ENCODE results near the gene TNFRSF25.

DNA sequence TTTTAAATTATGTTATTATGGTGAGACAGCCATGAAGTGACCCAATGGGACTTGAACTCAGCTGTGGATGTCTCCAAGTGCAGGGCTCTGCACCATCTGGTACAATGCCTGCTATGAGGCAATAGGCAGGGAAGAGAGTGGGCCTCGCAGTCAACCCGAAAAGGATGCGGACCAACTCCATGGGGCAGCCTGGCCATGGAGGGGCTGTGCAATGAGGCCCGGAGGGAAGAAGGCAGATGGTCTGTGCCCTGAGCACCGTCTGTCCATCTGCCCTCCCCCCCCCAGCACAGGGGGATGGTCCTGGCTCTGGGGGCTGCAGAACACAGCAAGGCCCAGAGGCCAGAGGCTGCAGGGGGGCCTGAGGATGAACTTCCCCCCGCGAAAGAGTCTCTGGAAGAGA, 24.4 kb downstream of the TNFRSF25 start:
- TF ChIP-seq CTCF (IDR thresholded peaks at IDR 0.05), result no peak
- no peak for TF ChIP-seq POLR2AphosphoS5 (IDR thresholded peaks at IDR 0.05)
- no peak for TF ChIP-seq POLR2A (IDR thresholded peaks at IDR 0.05)
- no peak for TF ChIP-seq EP300 (IDR thresholded peaks at IDR 0.05)
